Measurements from ENCODE around the gene MSI2.

Gene MSI2

DNA sequence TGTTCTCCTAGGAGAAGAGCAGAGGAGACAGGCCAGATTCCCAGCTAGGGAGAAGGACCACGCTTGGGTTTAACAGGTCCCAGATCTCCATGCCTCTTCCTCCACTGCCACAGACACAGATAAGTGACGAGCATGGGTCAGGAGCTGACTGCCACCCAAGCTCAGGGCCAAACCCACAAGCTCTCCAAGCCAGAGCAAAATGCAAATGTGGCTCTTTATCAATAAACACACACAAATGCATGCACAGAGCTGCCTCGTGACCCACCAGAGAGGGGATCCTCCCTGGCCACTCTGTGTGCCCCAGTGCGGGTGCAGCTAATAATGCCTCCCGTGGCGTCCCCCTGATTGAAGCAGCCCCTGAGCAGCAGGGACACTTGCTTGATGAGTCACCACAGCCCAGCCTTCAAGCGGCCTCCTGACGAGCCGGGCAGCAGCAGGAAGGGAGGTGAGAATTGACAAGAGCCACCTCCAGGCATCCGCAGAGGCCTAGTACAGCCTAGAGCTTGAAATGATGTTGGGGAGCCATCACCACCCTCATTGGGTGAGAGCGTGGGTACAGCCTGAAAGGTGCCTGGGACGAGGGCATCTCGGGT, 344.9 kb downstream of the MSI2 start:
- no peak for DNase-seq (ENCODE audit: extremely low spot score)
- ChIA-PET POLR2A (no interaction called here), CTCF (interaction anchor here (0.7 to 1.8 kb wide), 3 partner anchors 71 to 232 kb away, joined by 3 to 6 read pairs (median 4); no protein-coding TSS in a partner anchor)
- TF ChIP-seq FOXM1 (IDR thresholded peaks at IDR 0.05; ENCODE audit: borderline replicate concordance) = no peak
- TF ChIP-seq NFRKB (IDR thresholded peaks at IDR 0.05) = no peak
- TF ChIP-seq SUZ12 (IDR thresholded peaks at IDR 0.05) = no peak
- no peak for TF ChIP-seq TARDBP (IDR thresholded peaks at IDR 0.05)
- TF ChIP-seq ZNF384 (IDR thresholded peaks at IDR 0.05) = no peak
- TF ChIP-seq ELF4 (IDR thresholded peaks at IDR 0.05) = no peak
- TF ChIP-seq SP1 (IDR thresholded peaks at IDR 0.05) = no peak
- TF ChIP-seq BHLHE40 (IDR thresholded peaks at IDR 0.05; ENCODE audit: borderline replicate concordance) = no peak
- no peak for TF ChIP-seq FOXK2 (IDR thresholded peaks at IDR 0.05)

DNA sequence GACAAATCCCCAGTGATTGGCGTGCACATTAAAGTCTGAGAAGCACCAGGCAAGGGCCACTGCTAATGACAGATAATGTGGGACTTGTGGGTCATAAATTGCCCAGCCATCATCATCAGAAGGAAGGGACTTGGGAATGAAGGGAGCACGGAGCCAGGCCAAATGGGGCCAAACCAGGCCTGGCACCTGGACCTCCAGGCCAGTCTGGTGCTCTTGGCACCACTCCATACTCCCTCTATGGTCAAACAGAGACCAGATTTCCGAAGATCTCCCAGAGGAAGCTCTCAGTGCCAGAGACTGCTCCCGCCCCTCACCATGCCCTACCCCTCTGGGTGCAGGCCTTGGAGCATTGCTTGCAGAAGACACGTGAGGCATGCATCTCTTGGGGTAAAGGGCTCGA, 346.6 kb downstream of the MSI2 start:
- no peak for DNase-seq (ENCODE audit: extremely low spot score)
- POLR2A ChIA-PET = no interaction called here
- CTCF ChIA-PET = no interaction called here
- TF ChIP-seq CTBP1 (IDR thresholded peaks at IDR 0.05; ENCODE audit: borderline replicate concordance) = no peak
- TF ChIP-seq FOXA1 (IDR thresholded peaks at IDR 0.05) = no peak
- no peak for TF ChIP-seq FOXM1 (IDR thresholded peaks at IDR 0.05; ENCODE audit: borderline replicate concordance)
- no peak for TF ChIP-seq TARDBP (IDR thresholded peaks at IDR 0.05)
- no peak for TF ChIP-seq LEF1 (IDR thresholded peaks at IDR 0.05; ENCODE audit: borderline replicate concordance)
- no peak for TF ChIP-seq ZNF384 (IDR thresholded peaks at IDR 0.05)

DNA sequence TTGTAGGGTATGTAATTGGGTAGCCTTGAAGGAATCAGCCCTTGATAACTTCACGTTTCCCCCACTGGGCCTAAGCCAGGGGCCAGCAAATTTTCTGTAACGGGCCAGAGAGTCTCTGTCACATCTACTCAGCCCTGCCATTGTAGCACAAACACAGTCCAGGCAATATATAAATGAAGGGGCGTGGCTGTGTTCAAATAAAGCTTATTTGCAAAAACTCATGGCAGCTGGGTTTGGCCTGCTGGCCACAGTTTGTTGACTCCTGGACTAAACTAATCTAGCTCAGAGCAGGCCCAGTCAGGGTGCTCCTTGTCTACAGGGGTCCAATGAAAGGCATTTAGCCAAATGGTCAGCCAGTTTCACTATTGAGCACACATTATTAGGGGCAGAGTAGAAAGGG, 347.2 kb downstream of the MSI2 start:
- POLR2A ChIA-PET = no interaction called here
- TF ChIP-seq, protein P1, sequence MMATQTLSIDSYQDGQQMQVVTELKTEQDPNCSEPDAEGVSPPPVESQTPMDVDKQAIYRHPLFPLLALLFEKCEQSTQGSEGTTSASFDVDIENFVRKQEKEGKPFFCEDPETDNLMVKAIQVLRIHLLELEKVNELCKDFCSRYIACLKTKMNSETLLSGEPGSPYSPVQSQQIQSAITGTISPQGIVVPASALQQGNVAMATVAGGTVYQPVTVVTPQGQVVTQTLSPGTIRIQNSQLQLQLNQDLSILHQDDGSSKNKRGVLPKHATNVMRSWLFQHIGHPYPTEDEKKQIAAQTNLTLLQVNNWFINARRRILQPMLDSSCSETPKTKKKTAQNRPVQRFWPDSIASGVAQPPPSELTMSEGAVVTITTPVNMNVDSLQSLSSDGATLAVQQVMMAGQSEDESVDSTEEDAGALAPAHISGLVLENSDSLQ (IDR thresholded peaks at IDR 0.05) = no peak
- TF ChIP-seq L3MBTL2 (conservative IDR thresholded peaks at IDR 0.05) (no peak), ELF4 (IDR thresholded peaks at IDR 0.05) (no peak), SP1 (IDR thresholded peaks at IDR 0.05) (no peak), SUZ12 (IDR thresholded peaks at IDR 0.05) (no peak), CTBP1 (IDR thresholded peaks at IDR 0.05; ENCODE audit: borderline replicate concordance) (no peak), LEF1 (IDR thresholded peaks at IDR 0.05; ENCODE audit: borderline replicate concordance) (no peak), ARNT (IDR thresholded peaks at IDR 0.05) (no peak), NFRKB (IDR thresholded peaks at IDR 0.05) (no peak), BHLHE40 (IDR thresholded peaks at IDR 0.05; ENCODE audit: borderline replicate concordance) (no peak), FOXK2 (IDR thresholded peaks at IDR 0.05) (no peak), HDGF (IDR thresholded peaks at IDR 0.05; ENCODE audit: borderline replicate concordance) (no peak)
- CTCF ChIA-PET = no interaction called here
- DNase-seq (ENCODE audit: extremely low spot score) = no peak

DNA sequence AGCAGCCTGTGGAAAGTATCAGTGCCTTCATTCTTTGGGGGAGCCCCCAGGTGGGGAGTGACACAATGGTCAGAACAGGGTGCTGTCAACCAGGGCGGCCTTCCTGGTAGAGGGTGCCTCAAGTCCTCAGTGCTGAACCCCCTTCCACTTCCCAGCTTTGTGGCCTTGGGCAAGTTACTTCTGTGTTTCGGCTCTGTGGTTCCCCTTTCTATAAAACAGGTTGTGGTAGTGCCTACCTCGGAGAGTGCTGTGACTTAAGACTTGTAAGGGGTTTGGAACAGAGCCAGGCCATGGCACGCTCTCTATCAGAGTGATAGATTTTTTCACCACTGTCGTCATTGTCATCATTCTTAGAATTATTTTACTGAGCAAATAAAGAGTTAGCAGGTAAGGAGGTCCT, 347.7 kb downstream of the MSI2 start:
- CTCF ChIA-PET = no interaction called here
- POLR2A ChIA-PET = no interaction called here
- DNase-seq (ENCODE audit: extremely low spot score) = no peak
- TF ChIP-seq LEF1 (IDR thresholded peaks at IDR 0.05; ENCODE audit: borderline replicate concordance) = no peak
- TF ChIP-seq HDGF (IDR thresholded peaks at IDR 0.05; ENCODE audit: borderline replicate concordance) = no peak
- TF ChIP-seq CTBP1 (IDR thresholded peaks at IDR 0.05; ENCODE audit: borderline replicate concordance) = no peak
- TF ChIP-seq FOXK2 (IDR thresholded peaks at IDR 0.05) = no peak
- no peak for TF ChIP-seq FOXM1 (IDR thresholded peaks at IDR 0.05; ENCODE audit: borderline replicate concordance)

DNA sequence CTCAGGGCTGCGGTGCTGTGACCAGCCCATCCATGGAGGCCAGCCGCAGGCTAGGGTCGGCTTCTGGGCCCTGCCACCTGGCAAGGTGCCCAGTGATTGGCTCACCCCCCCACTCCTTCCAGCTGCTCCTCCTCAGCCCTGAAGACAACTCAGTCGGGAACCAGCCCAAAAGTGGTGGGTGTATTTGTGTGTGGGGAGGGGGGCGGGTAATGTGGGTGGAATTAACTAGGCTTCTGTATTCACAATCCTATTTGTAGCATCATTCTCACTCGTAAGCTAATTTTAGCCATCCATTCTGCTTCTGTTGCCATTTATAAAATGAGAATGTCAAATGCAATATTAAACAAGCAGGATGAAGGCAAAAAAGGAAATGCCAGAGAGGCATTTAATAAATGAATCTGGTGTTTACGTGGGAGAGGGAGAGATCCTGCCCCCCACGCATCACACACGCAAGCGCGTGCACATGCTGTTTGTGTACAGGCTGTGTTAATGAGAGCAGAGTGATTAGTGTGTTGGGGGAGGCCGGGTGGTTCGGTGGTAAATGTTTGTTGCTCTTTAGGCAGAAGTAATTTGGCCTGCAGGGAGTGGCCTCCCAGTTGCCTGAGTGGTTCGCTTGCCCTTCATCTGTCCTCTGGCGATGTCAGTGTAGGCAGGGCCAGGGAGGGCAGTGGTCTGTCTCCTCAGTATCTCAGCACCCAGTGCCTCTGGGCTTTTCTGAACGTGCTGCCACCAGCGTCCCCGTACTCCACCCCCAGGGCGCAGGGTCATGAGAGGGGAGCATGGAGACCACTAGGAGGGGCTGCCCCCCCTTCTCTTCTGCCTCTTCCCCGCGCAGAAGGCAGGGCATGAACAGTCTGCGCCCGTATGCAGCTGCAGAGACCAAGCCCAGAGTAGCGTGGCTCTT, 348.7 kb downstream of the MSI2 start:
- ChIA-PET POLR2A (no interaction called here), CTCF (no interaction called here)
- DNase-seq (ENCODE audit: extremely low spot score) = no peak
- no peak for TF ChIP-seq FOXM1 (IDR thresholded peaks at IDR 0.05; ENCODE audit: borderline replicate concordance)
- TF ChIP-seq FOXA1 (IDR thresholded peaks at IDR 0.05) = no peak
- no peak for TF ChIP-seq CTBP1 (IDR thresholded peaks at IDR 0.05; ENCODE audit: borderline replicate concordance)
- TF ChIP-seq, protein P1 (IDR thresholded peaks at IDR 0.05) = no peak
- TF ChIP-seq BHLHE40 (IDR thresholded peaks at IDR 0.05; ENCODE audit: borderline replicate concordance) = no peak
- TF ChIP-seq ZNF384 (IDR thresholded peaks at IDR 0.05) = no peak
- no peak for TF ChIP-seq TARDBP (IDR thresholded peaks at IDR 0.05)
- no peak for TF ChIP-seq L3MBTL2 (conservative IDR thresholded peaks at IDR 0.05)
- TF ChIP-seq SP1 (IDR thresholded peaks at IDR 0.05) = no peak

DNA sequence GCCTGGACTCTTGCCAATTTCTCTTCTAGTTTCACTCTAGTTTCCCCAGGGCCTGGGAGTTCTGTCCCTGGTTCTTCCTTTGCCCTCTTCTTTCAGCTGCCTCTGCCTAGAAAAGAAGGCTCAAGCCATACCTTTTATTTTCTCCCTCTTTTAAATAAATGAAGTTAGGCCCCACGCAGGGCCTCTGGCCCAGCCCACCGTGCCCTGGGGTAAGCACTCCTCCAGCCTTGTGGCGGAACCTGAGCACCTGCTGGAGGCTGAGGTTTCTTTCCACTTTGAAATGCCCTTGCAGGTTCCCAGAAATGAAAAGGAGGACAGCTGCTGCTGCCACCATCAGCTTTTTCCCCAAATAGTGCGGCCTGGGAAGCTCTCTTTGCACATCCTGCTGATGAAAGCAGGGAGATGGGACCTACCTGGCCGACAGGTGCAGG, 349.4 kb downstream of the MSI2 start:
- CTCF ChIA-PET = no interaction called here
- TF ChIP-seq L3MBTL2 (conservative IDR thresholded peaks at IDR 0.05) (no peak), NFRKB (IDR thresholded peaks at IDR 0.05) (no peak), FOXA1 (IDR thresholded peaks at IDR 0.05) (no peak), FOXK2 (IDR thresholded peaks at IDR 0.05) (no peak), FOXM1 (IDR thresholded peaks at IDR 0.05; ENCODE audit: borderline replicate concordance) (no peak), TARDBP (IDR thresholded peaks at IDR 0.05) (no peak), ARNT (IDR thresholded peaks at IDR 0.05) (no peak), BHLHE40 (IDR thresholded peaks at IDR 0.05; ENCODE audit: borderline replicate concordance) (no peak), HDGF (IDR thresholded peaks at IDR 0.05; ENCODE audit: borderline replicate concordance) (no peak), CTBP1 (IDR thresholded peaks at IDR 0.05; ENCODE audit: borderline replicate concordance) (no peak), LEF1 (IDR thresholded peaks at IDR 0.05; ENCODE audit: borderline replicate concordance) (no peak), SUZ12 (IDR thresholded peaks at IDR 0.05) (no peak), ELF4 (IDR thresholded peaks at IDR 0.05) (no peak), SP1 (IDR thresholded peaks at IDR 0.05) (no peak), ZNF384 (IDR thresholded peaks at IDR 0.05) (no peak)
- TF ChIP-seq, protein P1 (IDR thresholded peaks at IDR 0.05) = no peak
- no peak for DNase-seq (ENCODE audit: extremely low spot score)
- POLR2A ChIA-PET = no interaction called here

Data from HEK293T (cell line).